K562 (cell line): ENCODE measurements around the gene KCTD4. TPM values are rescaled to one million over a fixed set of nuclear protein-coding genes. Genes with fewer than 3 reads are reported as not detected.

ENCODE experiments used
- ATAC-seq: fragments of 200-7000 bp; cut with Tn5 transposase; 3 replicates; pipeline ENCODE4 v1.9.1; 2020; ENCODE audit warnings: moderate library complexity
- BruUV-seq: library from RNA; stranded (reverse); fragments of 400-500 nt; replicated peaks from 2 replicates; lab custom pipeline; 2021; lab: Mats Ljungman, UMichigan
- CTCF ChIA-PET: fragments of 300-600 bp; formaldehyde crosslinking; extraction: SDS; loops from one replicate; lab custom pipeline; 2021; ENCODE audit warnings: low intra/inter-chr PET ratio; lab: Yijun Ruan, JAX
- POLR2A ChIA-PET: fragments of 300-600, 350-650 bp; sonication (Branson Sonifier 250); formaldehyde crosslinking; extraction: SDS; loops from one replicate; lab custom pipeline; 2021; ENCODE audit warnings: antibody characterized with exemption, inconsistent platforms; lab: Yijun Ruan, JAX
- DNase-seq, 4 experiments: peaks; one replicate each; pipeline versions ENCODE4 v3.0.0 to v3.0.0-alpha.2; 2011 to 2018; ENCODE audit warnings: low spot score in 3 of 4, mixed read lengths in 3 of 4; ENCODE audit errors: extremely low read depth in 1 of 4
- FAIRE-seq: peaks from 2 replicates; lab custom pipeline; 2011; peaks lifted over from hg19 to GRCh38; lab: Jason Lieb, UNC
- H2AFZ ChIP-seq: 2 replicates; pipeline ENCODE4 v1.6.0; 2011; ENCODE audit warnings: low read depth, low read length, control low read depth, inconsistent platforms
- H3K27ac ChIP-seq: fragments of 200-600 bp; 3 replicates; pipeline ENCODE4 v1.8.0; 2011; ENCODE audit warnings: low read depth, mild to moderate bottlenecking, control low read depth, inconsistent platforms, low read length, moderate library complexity, mixed read lengths; ENCODE audit errors: extremely low read depth
- H3K27me3 ChIP-seq, 2 experiments: fragments of 300-600 bp in 1 of 2; 2 replicates in 1 of 2; 3 replicates in 1 of 2; pipeline versions ENCODE4 v1.6.0 to v1.8.0; 2011; ENCODE audit warnings: inconsistent platforms in 2 of 2, low read length in 2 of 2, mild to moderate bottlenecking in 1 of 2, mixed read lengths in 1 of 2, moderate library complexity in 1 of 2; ENCODE audit not compliant: control insufficient read depth in 2 of 2, insufficient read depth in 2 of 2
- H3K36me3 ChIP-seq: fragments of 300-600 bp; 3 replicates; pipeline ENCODE4 v1.8.0; 2011; ENCODE audit warnings: mild to moderate bottlenecking, low read length, inconsistent platforms; ENCODE audit not compliant: control insufficient read depth, insufficient read depth
- H3K4me1 ChIP-seq, 2 experiments: fragments of 200-600 bp in 1 of 2; replicated peaks in 1 of 2; 2 replicates in 1 of 2; 3 replicates in 1 of 2; pipeline versions ENCODE4 v1.5.1 to v1.8.0; 2011; ENCODE audit warnings: inconsistent platforms in 2 of 2, low read length in 2 of 2, mild to moderate bottlenecking in 1 of 2, mixed read lengths in 1 of 2, moderate library complexity in 1 of 2; ENCODE audit not compliant: control insufficient read depth in 2 of 2, insufficient read depth in 2 of 2
- H3K4me2 ChIP-seq: 2 replicates; pipeline ENCODE4 v1.6.1; 2011; ENCODE audit warnings: low read length, control low read depth, inconsistent platforms, mixed read lengths; ENCODE audit not compliant: insufficient read depth
- H3K4me3 ChIP-seq: fragments of 200-600 bp; sonication (generic), shearing (Covaris generic); 2 replicates; pipeline ENCODE4 v1.5.1; 2016; ENCODE audit warnings: control low read depth, inconsistent platforms
- H3K79me2 ChIP-seq: fragments of 200-600 bp; 3 replicates; pipeline ENCODE4 v1.8.0; 2011; ENCODE audit warnings: low read length, inconsistent platforms; ENCODE audit not compliant: control insufficient read depth, insufficient read depth
- H3K9ac ChIP-seq, 2 experiments: 2 replicates each; pipeline versions ENCODE4 v1.6.0 to v1.6.1; 2011; ENCODE audit warnings: low read depth in 2 of 2, low read length in 2 of 2, control low read depth in 1 of 2, inconsistent platforms in 1 of 2, mild to moderate bottlenecking in 1 of 2, mixed read lengths in 1 of 2; ENCODE audit not compliant: insufficient read depth in 1 of 2
- H3K9me1 ChIP-seq: one replicate; pipeline ENCODE4 v1.6.0; 2011; ENCODE audit warnings: inconsistent platforms, mild to moderate bottlenecking, low read length, moderate library complexity; ENCODE audit not compliant: control insufficient read depth, insufficient read depth
- H3K9me3 ChIP-seq: replicated peaks from 2 replicates; pipeline ENCODE4 v1.5.1; 2011; ENCODE audit warnings: low read depth, low read length, inconsistent platforms; ENCODE audit not compliant: control insufficient read depth, insufficient read depth
- H4K20me1 ChIP-seq: replicated peaks from 2 replicates; pipeline ENCODE4 v1.6.1; 2011; ENCODE audit warnings: low read length, inconsistent platforms, mixed read lengths; ENCODE audit not compliant: control insufficient read depth, insufficient read depth
- CCAR2 ChIP-seq: fragments of 200-400 bp; formaldehyde crosslinking; IDR thresholded peaks from 2 replicates; pipeline ENCODE4 v1.6.1; 2017; ENCODE audit warnings: mild to moderate bottlenecking, low read depth, low read length
- ELF2 ChIP-seq: fragments of 250-450 bp; sonication (Bioruptor Pico); IDR thresholded peaks from 2 replicates; pipeline ENCODE4 v1.5.0; 2021; ENCODE audit warnings: mild to moderate bottlenecking
- HCFC1 ChIP-seq: IDR thresholded peaks from 2 replicates; pipeline ENCODE4 v1.6.1; 2012; ENCODE audit warnings: low read depth, low read length, improper control_type of control experiment
- PHF21A ChIP-seq: fragments of 450-650 bp; IDR thresholded peaks from 2 replicates; pipeline ENCODE4 v1.6.1; 2017; ENCODE audit warnings: low read depth, borderline replicate concordance
- POU5F1 ChIP-seq: fragments of 150-350 bp; IDR thresholded peaks from 2 replicates; pipeline ENCODE4 v1.6.1; 2014; ENCODE audit warnings: borderline replicate concordance, low read length, low read depth, mild to moderate bottlenecking; ENCODE audit not compliant: partially characterized antibody
- SLC30A9 ChIP-seq: fragments of 250-450 bp; sonication (Bioruptor Pico); IDR thresholded peaks from 2 replicates; pipeline ENCODE4 v1.8.0; 2022; ENCODE audit warnings: mild to moderate bottlenecking, moderate library complexity
- SMARCA4 ChIP-seq: fragments of 450-650 bp; IDR thresholded peaks from 2 replicates; pipeline ENCODE4 v1.6.1; 2016
- TBL1XR1 ChIP-seq, 2 experiments: IDR thresholded peaks; 2 replicates each; pipeline ENCODE4 v1.6.1; 2012; ENCODE audit warnings: improper control_type of control experiment in 2 of 2, low read length in 2 of 2, mild to moderate bottlenecking in 1 of 2
- ZFPM2 ChIP-seq: fragments of 250-450 bp; sonication (Bioruptor Pico); IDR thresholded peaks from 2 replicates; pipeline ENCODE4 v1.5.1; 2022; ENCODE audit warnings: mild to moderate bottlenecking
- ZNF3 ChIP-seq: fragments of 250-450 bp; sonication (Bioruptor Pico); IDR thresholded peaks from 2 replicates; pipeline ENCODE4 v1.5.0; 2021; ENCODE audit warnings: mild to moderate bottlenecking, moderate library complexity
- ZNF408 ChIP-seq: fragments of 250-450 bp; sonication (Bioruptor Pico); IDR thresholded peaks from 2 replicates; pipeline ENCODE4 v1.4.0; 2020; ENCODE audit warnings: low read depth, mild to moderate bottlenecking, moderate library complexity
- ZNF644 ChIP-seq: fragments of 200-800 bp; sonication (Bioruptor generic); IDR thresholded peaks from 2 replicates; pipeline ENCODE4 v1.6.1; 2016; ENCODE audit warnings: low read depth, missing genetic modification characterization, missing compliant biosample characterization
- ZNF778 ChIP-seq: fragments of 450-650 bp; formaldehyde crosslinking; IDR thresholded peaks from 2 replicates; pipeline ENCODE4 v1.4.0; 2020; ENCODE audit warnings: mild to moderate bottlenecking, moderate library complexity
- WGBS: fragments of 100-300 bp; shearing (Covaris generic); methylation state at CpG from one replicate; pipeline ENCODE4 v1.1.6; 2016; ENCODE audit warnings: low coverage, mixed read lengths; ENCODE audit not compliant: insufficient coverage; ENCODE audit errors: missing lambda C conversion rate; 5-methylcytosine and 5-hydroxymethylcytosine counted together
- in situ Hi-C: fragments of 300-500 bp; cut with MboI; formaldehyde crosslinking; loops from 4 replicates; pipeline ENCODE4 v1.15.0; 2018; ENCODE audit warnings: inconsistent platforms, mixed read lengths
- intact Hi-C: fragments of 100-400 bp; cut with micrococcal nuclease; formaldehyde crosslinking; loops from 2 replicates; pipeline ENCODE4 v1.14.2; 2022
- polyA plus RNA-seq, 8 experiments: library from polyadenylated mRNA; depleted of rRNA in 4 of 8; stranded (reverse) in 5 of 8; unstranded in 3 of 8; fragments of >200 nt; fragmentation: Nextera tagmentation in 2 of 8; fragmentation: Illumina TruSeq in 1 of 8; extraction: Ambion mirVana in 2 of 8; extraction: Trizol in 1 of 8; gene quantifications; 2 replicates each; pipeline versions ENCODE4 v1.2.1 to v1.2.3, GENCODE V29; 2011 to 2014; ENCODE audit warnings: inconsistent platforms in 1 of 8, missing spikeins in 1 of 8
- total RNA-seq, 7 experiments: library from RNA; depleted of rRNA in 6 of 7; stranded (reverse); fragments of >200 nt in 6 of 7; fragmentation: Illumina TruSeq in 2 of 7; extraction: Trizol in 2 of 7; gene quantifications; 2 replicates each; pipeline versions ENCODE4 v1.2.1 to v1.2.3, GENCODE V29; 2011 to 2021; ENCODE audit warnings: low replicate concordance in 1 of 7
- TF ChIP-seq, protein P1 (sequence below): sonication (generic); formaldehyde crosslinking; IDR thresholded peaks from 2 replicates; pipeline ENCODE4 v1.8.1; 2023; ENCODE audit warnings: mild to moderate bottlenecking, missing genetic modification reagents, moderate library complexity
- TF ChIP-seq, protein P2 (sequence below): sonication (generic); formaldehyde crosslinking; IDR thresholded peaks from 2 replicates; pipeline ENCODE4 v1.8.0; 2022; ENCODE audit warnings: missing genetic modification reagents, mild to moderate bottlenecking, moderate library complexity, borderline replicate concordance
- TF ChIP-seq, protein P3 (sequence below): fragments of 250-450 bp; sonication (Bioruptor Pico); IDR thresholded peaks from 2 replicates; pipeline ENCODE4 v1.6.1; 2021; ENCODE audit warnings: mild to moderate bottlenecking
- TF ChIP-seq, protein P4 (sequence below): fragments of 200-800 bp; sonication (Bioruptor generic); IDR thresholded peaks from 2 replicates; pipeline ENCODE4 v1.6.1; 2016; ENCODE audit warnings: missing genetic modification characterization, missing compliant biosample characterization

KCTD4 gene
- total and polyA plus RNA-seq, 9 of the 15 experiments (the other 6 are each of a cell fraction or from before 2014, with no cell fraction given): not detected

DNA sequence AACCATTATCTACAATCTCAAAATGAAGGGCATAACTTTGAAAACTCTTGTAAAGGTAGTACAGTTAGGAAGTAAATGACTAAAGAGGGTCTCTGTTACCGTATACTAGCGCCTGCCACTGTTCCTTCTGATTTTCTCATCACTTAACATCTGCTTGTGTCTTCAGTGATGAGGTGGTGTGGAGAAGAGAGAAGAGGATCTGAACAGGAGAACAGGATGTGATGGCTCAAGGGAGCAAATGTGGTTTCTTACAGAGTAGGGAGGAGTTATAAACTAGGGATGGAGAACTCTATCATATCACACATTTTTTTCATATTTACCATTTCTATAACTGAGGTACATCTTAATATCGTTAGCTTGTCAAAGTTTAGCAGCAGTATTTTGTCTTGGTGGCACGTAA lies 1.1 kb downstream of the KCTD4 start:
- ChIA-PET CTCF (interaction anchor here (0.6 kb wide), 1 partner anchor 9 kb away, joined by 3 read pairs; no protein-coding TSS in a partner anchor), POLR2A (no interaction called here)
- intact Hi-C loops: loop anchor here (10.0 kb wide), 1 partner anchor 105 kb away; no protein-coding TSS in a partner anchor
- TF ChIP-seq, protein P1, sequence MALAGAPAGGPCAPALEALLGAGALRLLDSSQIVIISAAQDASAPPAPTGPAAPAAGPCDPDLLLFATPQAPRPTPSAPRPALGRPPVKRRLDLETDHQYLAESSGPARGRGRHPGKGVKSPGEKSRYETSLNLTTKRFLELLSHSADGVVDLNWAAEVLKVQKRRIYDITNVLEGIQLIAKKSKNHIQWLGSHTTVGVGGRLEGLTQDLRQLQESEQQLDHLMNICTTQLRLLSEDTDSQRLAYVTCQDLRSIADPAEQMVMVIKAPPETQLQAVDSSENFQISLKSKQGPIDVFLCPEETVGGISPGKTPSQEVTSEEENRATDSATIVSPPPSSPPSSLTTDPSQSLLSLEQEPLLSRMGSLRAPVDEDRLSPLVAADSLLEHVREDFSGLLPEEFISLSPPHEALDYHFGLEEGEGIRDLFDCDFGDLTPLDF (CRISPR knock-in tag): no peak
- TF ChIP-seq, protein P2, sequence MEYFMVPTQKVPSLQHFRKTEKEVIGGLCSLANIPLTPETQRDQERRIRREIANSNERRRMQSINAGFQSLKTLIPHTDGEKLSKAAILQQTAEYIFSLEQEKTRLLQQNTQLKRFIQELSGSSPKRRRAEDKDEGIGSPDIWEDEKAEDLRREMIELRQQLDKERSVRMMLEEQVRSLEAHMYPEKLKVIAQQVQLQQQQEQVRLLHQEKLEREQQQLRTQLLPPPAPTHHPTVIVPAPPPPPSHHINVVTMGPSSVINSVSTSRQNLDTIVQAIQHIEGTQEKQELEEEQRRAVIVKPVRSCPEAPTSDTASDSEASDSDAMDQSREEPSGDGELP (CRISPR knock-in tag): no peak
- TF ChIP-seq ZNF778 (CRISPR knock-in tag) (no peak), PHF21A (no peak), CCAR2 (no peak), SLC30A9 (CRISPR knock-in tag) (no peak), POU5F1 (no peak), HCFC1 (no peak), SMARCA4 (no peak), ZNF644 (tag) (no peak), ZNF3 (no peak), ZFPM2 (no peak), ELF2 (CRISPR knock-in tag) (no peak), TBL1XR1 (IDR thresholded peaks at IDR 0.05; ENCODE audit: low read length in 2 of 2) (no peak), ZNF408 (CRISPR knock-in tag) (no peak)
- TF ChIP-seq, protein P3, sequence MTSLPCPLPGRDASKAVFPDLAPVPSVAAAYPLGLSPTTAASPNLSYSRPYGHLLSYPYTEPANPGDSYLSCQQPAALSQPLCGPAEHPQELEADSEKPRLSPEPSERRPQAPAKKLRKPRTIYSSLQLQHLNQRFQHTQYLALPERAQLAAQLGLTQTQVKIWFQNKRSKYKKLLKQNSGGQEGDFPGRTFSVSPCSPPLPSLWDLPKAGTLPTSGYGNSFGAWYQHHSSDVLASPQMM (CRISPR knock-in tag): no peak
- TF ChIP-seq, protein P4, sequence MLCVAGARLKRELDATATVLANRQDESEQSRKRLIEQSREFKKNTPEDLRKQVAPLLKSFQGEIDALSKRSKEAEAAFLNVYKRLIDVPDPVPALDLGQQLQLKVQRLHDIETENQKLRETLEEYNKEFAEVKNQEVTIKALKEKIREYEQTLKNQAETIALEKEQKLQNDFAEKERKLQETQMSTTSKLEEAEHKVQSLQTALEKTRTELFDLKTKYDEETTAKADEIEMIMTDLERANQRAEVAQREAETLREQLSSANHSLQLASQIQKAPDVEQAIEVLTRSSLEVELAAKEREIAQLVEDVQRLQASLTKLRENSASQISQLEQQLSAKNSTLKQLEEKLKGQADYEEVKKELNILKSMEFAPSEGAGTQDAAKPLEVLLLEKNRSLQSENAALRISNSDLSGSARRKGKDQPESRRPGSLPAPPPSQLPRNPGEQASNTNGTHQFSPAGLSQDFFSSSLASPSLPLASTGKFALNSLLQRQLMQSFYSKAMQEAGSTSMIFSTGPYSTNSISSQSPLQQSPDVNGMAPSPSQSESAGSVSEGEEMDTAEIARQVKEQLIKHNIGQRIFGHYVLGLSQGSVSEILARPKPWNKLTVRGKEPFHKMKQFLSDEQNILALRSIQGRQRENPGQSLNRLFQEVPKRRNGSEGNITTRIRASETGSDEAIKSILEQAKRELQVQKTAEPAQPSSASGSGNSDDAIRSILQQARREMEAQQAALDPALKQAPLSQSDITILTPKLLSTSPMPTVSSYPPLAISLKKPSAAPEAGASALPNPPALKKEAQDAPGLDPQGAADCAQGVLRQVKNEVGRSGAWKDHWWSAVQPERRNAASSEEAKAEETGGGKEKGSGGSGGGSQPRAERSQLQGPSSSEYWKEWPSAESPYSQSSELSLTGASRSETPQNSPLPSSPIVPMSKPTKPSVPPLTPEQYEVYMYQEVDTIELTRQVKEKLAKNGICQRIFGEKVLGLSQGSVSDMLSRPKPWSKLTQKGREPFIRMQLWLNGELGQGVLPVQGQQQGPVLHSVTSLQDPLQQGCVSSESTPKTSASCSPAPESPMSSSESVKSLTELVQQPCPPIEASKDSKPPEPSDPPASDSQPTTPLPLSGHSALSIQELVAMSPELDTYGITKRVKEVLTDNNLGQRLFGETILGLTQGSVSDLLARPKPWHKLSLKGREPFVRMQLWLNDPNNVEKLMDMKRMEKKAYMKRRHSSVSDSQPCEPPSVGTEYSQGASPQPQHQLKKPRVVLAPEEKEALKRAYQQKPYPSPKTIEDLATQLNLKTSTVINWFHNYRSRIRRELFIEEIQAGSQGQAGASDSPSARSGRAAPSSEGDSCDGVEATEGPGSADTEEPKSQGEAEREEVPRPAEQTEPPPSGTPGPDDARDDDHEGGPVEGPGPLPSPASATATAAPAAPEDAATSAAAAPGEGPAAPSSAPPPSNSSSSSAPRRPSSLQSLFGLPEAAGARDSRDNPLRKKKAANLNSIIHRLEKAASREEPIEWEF (CRISPR knock-in tag): no peak

More for the DNA sequence above, 1.1 kb downstream of the KCTD4 start:
- no TSS peak for BruUV-seq
- Histone ChIP-seq H3K36me3 (peaks cover 12% of the 10 kb centered on the region), H3K9ac (no peak overlapping the region), H3K9me3 (no peaks in the 10 kb centered on the region), H2AFZ (no peak overlapping the region), H3K4me1 (peaks cover 0 to 5% of the 10 kb centered on the region in 2 experiments; a peak in 1 of 5 replicates), H3K27me3 (no peaks in the 10 kb centered on the region), H4K20me1 (no peaks in the 10 kb centered on the region), H3K4me3 (no peak overlapping the region), H3K4me2 (no peak overlapping the region), H3K27ac (no peak overlapping the region), H3K9me1 (no peaks in the 10 kb centered on the region), H3K79me2 (peaks cover 6% of the 10 kb centered on the region; the same call in 2 of the 3 replicates)
- no peak for DNase-seq
- no peak for FAIRE-seq
- in situ Hi-C loops: no loop called here
- no peak for ATAC-seq
- 94% methylated on average over 4 of the region's 4 CpGs for WGBS
